GM19193 (cell line): ENCODE results near the gene NINJ2.

Source experiments
- POLR2A ChIP-seq: IDR thresholded peaks from 4 replicates; pipeline ENCODE4 v1.6.1; 2011; ENCODE audit not compliant: insufficient read depth, insufficient read length; ENCODE audit errors: extremely low read depth

NINJ2 gene

GRCh38 chr12:681568-682256 is 18.5 kb upstream of the NINJ2 start:
- no peak for TF ChIP-seq POLR2A

GRCh38 chr12:678747-679712 is 15.8 kb upstream of the NINJ2 start:
- no peak for TF ChIP-seq POLR2A

- TF ChIP-seq POLR2A: no peak
Observed at GRCh38 chr12:675562-675961, 12.3 kb upstream of the NINJ2 start.

GRCh38 chr12:674272-674781 is 11.1 kb upstream of the NINJ2 start:
- peak; percentile 67 for TF ChIP-seq POLR2A

GRCh38 chr12:673849-674248 is 10.6 kb upstream of the NINJ2 start:
- no peak for TF ChIP-seq POLR2A

- TF ChIP-seq POLR2A: no peak
Observed at GRCh38 chr12:669576-669945, 6.3 kb upstream of the NINJ2 start.

GRCh38 chr12:668090-668481 is 4.8 kb upstream of the NINJ2 start:
- TF ChIP-seq POLR2A: no peak

GRCh38 chr12:666766-667308 is 3.6 kb upstream of the NINJ2 start:
- no peak for TF ChIP-seq POLR2A

- TF ChIP-seq POLR2A: no peak
Observed at GRCh38 chr12:666066-666465, 2.8 kb upstream of the NINJ2 start.

GRCh38 chr12:664779-665092 is 1.5 kb upstream of the NINJ2 start:
- no peak for TF ChIP-seq POLR2A

GRCh38 chr12:664075-664778 is 982 bp upstream of the NINJ2 start:
- no peak for TF ChIP-seq POLR2A

GRCh38 chr12:662566-663292 is 516 bp downstream of the NINJ2 start:
- TF ChIP-seq POLR2A: no peak

GRCh38 chr12:661720-662486 is 1.3 kb downstream of the NINJ2 start:
- no peak for TF ChIP-seq POLR2A

- no peak for TF ChIP-seq POLR2A
Observed at GRCh38 chr12:659090-659683, 4.1 kb downstream of the NINJ2 start.

- no peak for TF ChIP-seq POLR2A
Observed at GRCh38 chr12:650983-651382, 12.3 kb downstream of the NINJ2 start.
